ENCODE data around the gene C1orf94.
"Not testable (repeated sequence)": the region's sequence is repeated elsewhere in the genome, so short reads cannot be mapped to it uniquely, and the experiment has no call there.

The C1orf94 gene

DNA sequence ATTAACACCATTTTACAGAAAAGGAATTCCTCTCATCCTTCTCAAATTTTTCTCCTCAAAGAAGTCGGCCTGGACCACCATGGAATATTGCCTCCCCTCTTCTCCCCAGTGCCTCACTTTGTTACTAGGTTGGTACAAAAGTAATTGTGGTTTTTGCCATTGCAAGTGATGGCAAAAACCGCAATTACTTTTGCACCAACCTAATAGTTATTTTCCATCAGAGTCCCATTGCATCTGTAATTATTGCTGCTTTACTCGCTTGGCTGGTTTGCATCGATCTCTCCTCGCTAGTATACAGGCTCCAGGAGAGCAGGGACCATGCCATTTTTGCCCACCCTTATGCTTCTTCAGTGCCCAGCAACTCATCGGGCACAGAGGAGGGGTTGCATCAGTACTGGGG lies 963 bp upstream of the C1orf94 start:
- Histone ChIP-seq H3K9me3 (ENCODE audit: low read length) (no peaks in the 10 kb centered on the region), H3K27me3 (ENCODE audit: insufficient read depth, low read length) (peaks cover 32% of the 10 kb centered on the region), H3K36me3 (ENCODE audit: insufficient read depth, low read length) (no peaks in the 10 kb centered on the region), H2AFZ (ENCODE audit: low read depth, low read length) (no peak overlapping the region), H3K4me1 (ENCODE audit: insufficient read depth, low read length) (no peaks in the 10 kb centered on the region), H3K4me3 (ENCODE audit: low read length) (no peak overlapping the region)

GRCh38 chr1:34178072-34178471 lies 1.4 kb downstream of the C1orf94 start:
- Histone ChIP-seq H3K27me3 (ENCODE audit: insufficient read depth, low read length) (peaks cover 28% of the 10 kb centered on the region), H3K4me3 (ENCODE audit: low read length) (no peak overlapping the region), H2AFZ (ENCODE audit: low read depth, low read length) (no peak overlapping the region)

DNA sequence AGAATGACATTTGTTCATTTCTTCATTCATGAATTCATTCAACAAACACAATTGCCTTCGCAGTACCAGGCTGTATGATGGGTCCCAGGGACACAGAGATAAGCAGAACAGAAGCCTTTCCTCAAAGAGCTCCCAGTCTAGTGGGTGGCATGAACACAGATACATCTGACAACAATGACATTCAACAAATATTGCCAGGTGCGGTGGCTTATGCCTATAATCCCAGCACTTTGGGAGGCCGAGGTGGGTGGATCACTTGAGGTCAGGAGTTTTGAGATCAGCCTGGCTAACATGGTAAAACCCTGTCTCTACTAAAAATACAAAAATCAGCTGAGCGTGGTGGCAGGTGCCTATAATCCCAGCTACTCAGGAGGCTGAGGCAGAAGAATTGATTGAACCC lies 6.7 kb downstream of the C1orf94 start:
- not testable (repeated sequence) for H3K4me3 ChIP-seq (ENCODE audit: low read length); H2AFZ ChIP-seq (ENCODE audit: low read depth, low read length); H3K36me3 ChIP-seq (ENCODE audit: insufficient read depth, low read length); H3K4me1 ChIP-seq (ENCODE audit: insufficient read depth, low read length); H3K27me3 ChIP-seq (ENCODE audit: insufficient read depth, low read length); H3K9me3 ChIP-seq (ENCODE audit: low read length)

More at GRCh38 chr1:34178072-34178471, 1.4 kb downstream of the C1orf94 start:
- Histone ChIP-seq H3K36me3 (ENCODE audit: insufficient read depth, low read length) (no peaks in the 10 kb centered on the region), H3K4me1 (ENCODE audit: insufficient read depth, low read length) (no peaks in the 10 kb centered on the region), H3K9me3 (ENCODE audit: low read length) (no peaks in the 10 kb centered on the region)

- no peak overlapping the region for H3K4me3 ChIP-seq (ENCODE audit: low read length)
- no peaks in the 10 kb centered on the region for H3K36me3 ChIP-seq (ENCODE audit: insufficient read depth, low read length)
- no peaks in the 10 kb centered on the region for H3K4me1 ChIP-seq (ENCODE audit: insufficient read depth, low read length)
- H3K27me3 ChIP-seq (ENCODE audit: insufficient read depth, low read length): no peaks in the 10 kb centered on the region
- no peaks in the 10 kb centered on the region for H3K9me3 ChIP-seq (ENCODE audit: low read length)
- no peak overlapping the region for H2AFZ ChIP-seq (ENCODE audit: low read depth, low read length)
These were observed 10.2 kb downstream of the C1orf94 start for GRCh38 chr1:34186741-34187494.

DNA sequence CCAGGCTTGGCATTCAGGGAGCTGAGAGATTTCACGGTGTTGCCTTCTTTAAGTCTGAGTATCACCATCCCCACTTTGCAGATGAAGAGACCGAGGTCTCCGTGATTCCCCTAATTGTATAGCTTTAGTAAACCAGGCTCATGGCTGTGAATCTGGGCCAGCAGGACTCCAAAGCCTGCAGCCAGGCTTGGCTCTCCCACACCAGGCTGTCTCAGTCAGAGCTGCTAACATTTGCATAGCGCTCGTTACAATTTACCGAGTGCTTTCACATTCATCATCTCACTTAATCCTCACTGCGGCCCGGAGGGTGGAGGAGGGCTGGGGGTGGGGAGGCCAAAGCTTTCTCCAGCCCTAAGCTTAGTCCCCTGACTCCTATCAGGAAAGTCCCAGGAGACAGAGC lies 11.7 kb downstream of the C1orf94 start:
- no peaks in the 10 kb centered on the region for H3K4me1 ChIP-seq (ENCODE audit: insufficient read depth, low read length)
- H3K27me3 ChIP-seq (ENCODE audit: insufficient read depth, low read length): peaks cover 3% of the 10 kb centered on the region
- no peak overlapping the region for H3K4me3 ChIP-seq (ENCODE audit: low read length)
- no peaks in the 10 kb centered on the region for H3K9me3 ChIP-seq (ENCODE audit: low read length)
- H3K36me3 ChIP-seq (ENCODE audit: insufficient read depth, low read length): no peaks in the 10 kb centered on the region
- no peak overlapping the region for H2AFZ ChIP-seq (ENCODE audit: low read depth, low read length)

GRCh38 chr1:34188985-34189384 lies 12.3 kb downstream of the C1orf94 start:
- H3K27me3 ChIP-seq (ENCODE audit: insufficient read depth, low read length): peaks cover 3% of the 10 kb centered on the region
- H3K4me1 ChIP-seq (ENCODE audit: insufficient read depth, low read length): no peaks in the 10 kb centered on the region
- H2AFZ ChIP-seq (ENCODE audit: low read depth, low read length): no peak overlapping the region
- no peaks in the 10 kb centered on the region for H3K36me3 ChIP-seq (ENCODE audit: insufficient read depth, low read length)
- H3K4me3 ChIP-seq (ENCODE audit: low read length): no peak overlapping the region
- no peaks in the 10 kb centered on the region for H3K9me3 ChIP-seq (ENCODE audit: low read length)

DNA sequence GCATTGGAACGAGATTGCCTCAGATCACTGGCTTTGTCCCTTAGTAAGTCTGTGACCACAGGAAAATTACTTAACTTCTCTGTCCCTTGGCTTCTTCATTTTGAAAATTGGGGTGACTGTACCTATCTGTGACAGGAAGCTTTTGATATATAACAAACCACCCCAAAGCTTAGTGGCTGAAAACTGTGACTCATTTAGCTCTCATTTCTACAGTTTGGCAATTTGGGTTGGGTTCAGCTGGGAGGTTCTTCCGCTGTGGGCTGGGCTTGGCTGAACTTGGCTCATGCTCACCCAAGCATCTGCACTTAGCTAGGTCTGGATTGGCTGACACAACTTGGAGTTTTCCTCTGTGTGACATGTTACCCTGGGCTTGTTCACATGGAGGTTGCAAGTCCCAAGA lies 14.0 kb downstream of the C1orf94 start:
- Histone ChIP-seq H3K27me3 (ENCODE audit: insufficient read depth, low read length) (peaks cover 3% of the 10 kb centered on the region), H3K4me3 (ENCODE audit: low read length) (no peak overlapping the region), H2AFZ (ENCODE audit: low read depth, low read length) (no peak overlapping the region), H3K4me1 (ENCODE audit: insufficient read depth, low read length) (no peaks in the 10 kb centered on the region), H3K9me3 (ENCODE audit: low read length) (no peaks in the 10 kb centered on the region), H3K36me3 (ENCODE audit: insufficient read depth, low read length) (no peaks in the 10 kb centered on the region)

DNA sequence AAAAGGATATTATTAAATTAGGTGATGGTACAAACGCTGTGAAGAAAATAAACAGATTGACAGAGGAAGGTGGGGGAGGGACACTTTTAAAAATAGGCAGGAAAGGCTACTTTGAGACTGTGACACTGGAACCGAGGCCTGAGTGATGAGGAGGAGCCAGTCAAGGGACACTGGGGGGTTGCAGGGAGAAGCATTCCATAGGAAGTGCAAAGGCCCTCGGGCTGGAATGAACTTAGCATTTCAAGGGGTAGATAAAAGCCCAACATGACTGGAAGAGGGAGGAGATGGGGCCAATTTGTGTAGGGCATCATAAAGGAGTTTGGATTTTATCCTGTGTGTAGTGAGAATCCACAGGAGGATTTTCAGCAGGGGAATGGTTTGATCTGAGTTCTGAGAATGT lies 15.9 kb downstream of the C1orf94 start:
- no peak overlapping the region for H3K4me3 ChIP-seq (ENCODE audit: low read length)
- H3K9me3 ChIP-seq (ENCODE audit: low read length): no peaks in the 10 kb centered on the region

DNA sequence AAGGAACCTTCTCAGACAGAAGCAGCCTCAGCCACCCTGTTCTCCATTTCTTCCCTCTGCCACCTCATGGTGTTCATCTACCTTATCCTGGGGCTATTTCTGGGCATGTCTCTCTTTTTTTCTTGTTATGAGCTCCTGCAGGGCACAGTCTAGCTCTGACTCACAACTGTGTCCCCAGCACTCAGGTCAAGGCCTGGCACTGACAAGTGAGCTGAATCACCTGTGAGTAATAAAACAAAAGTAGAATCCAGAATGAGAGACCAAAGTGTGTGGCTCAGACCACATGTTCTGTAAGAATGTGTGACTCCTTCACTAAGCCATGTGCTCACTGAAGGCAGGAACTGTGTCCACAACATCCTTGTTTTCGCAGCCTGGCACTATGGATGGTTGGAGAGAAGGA lies 23.2 kb downstream of the C1orf94 start:
- H3K4me1 ChIP-seq (ENCODE audit: insufficient read depth, low read length): no peaks in the 10 kb centered on the region
- no peaks in the 10 kb centered on the region for H3K9me3 ChIP-seq (ENCODE audit: low read length)
- no peaks in the 10 kb centered on the region for H3K27me3 ChIP-seq (ENCODE audit: insufficient read depth, low read length)
- H3K36me3 ChIP-seq (ENCODE audit: insufficient read depth, low read length): no peaks in the 10 kb centered on the region
- no peak overlapping the region for H2AFZ ChIP-seq (ENCODE audit: low read depth, low read length)
- H3K4me3 ChIP-seq (ENCODE audit: low read length): no peak overlapping the region

More for the DNA sequence above, 15.9 kb downstream of the C1orf94 start:
- no peaks in the 10 kb centered on the region for H3K4me1 ChIP-seq (ENCODE audit: insufficient read depth, low read length)
- no peak overlapping the region for H2AFZ ChIP-seq (ENCODE audit: low read depth, low read length)
- H3K36me3 ChIP-seq (ENCODE audit: insufficient read depth, low read length): no peaks in the 10 kb centered on the region
- H3K27me3 ChIP-seq (ENCODE audit: insufficient read depth, low read length): peaks cover 3% of the 10 kb centered on the region

DNA sequence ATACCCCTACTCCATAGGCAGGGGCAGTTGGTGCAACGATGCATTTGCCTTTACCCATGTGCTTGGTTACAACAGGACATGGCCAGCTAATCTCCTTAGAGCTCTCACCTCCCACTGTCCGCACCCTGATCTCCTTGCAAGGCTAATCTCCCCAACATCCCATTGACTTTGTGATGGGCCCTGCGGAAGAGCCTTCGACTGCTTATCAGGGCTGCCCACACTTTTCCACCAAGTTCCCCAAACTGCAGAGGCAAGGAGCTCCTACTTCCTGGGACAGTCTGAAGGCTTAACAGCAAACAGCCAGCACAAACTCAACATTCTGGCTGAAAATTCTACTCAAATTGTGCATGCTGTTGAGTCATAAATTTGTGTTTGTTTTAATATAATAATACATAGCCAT lies 36.0 kb downstream of the C1orf94 start:
- Histone ChIP-seq H3K4me3 (ENCODE audit: low read length) (no peak overlapping the region), H3K9me3 (ENCODE audit: low read length) (no peaks in the 10 kb centered on the region), H3K27me3 (ENCODE audit: insufficient read depth, low read length) (no peaks in the 10 kb centered on the region), H2AFZ (ENCODE audit: low read depth, low read length) (no peak overlapping the region), H3K36me3 (ENCODE audit: insufficient read depth, low read length) (no peaks in the 10 kb centered on the region), H3K4me1 (ENCODE audit: insufficient read depth, low read length) (no peaks in the 10 kb centered on the region)

DNA sequence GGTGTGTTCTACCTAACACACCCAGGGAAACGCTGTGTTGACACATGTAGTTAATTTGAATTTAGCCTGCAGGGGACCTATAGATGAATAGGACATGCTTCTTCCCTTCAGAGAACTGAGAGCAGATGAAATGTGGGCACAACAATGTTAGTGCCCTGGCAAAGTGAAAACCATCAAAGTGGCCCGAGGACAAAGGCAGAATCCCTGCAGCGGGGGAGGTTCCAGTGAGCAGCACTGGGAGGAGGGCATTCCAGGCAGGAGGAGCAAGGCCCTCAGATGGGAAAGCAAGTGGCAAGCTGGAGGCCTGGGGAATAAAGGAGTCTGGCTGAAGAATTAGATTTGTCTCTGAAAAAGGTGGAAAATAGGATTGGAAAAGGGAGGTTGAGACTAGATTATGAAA lies 37.2 kb downstream of the C1orf94 start:
- H3K9me3 ChIP-seq (ENCODE audit: low read length): no peaks in the 10 kb centered on the region

GRCh38 chr1:34231441-34231840 lies 54.7 kb downstream of the C1orf94 start:
- no peaks in the 10 kb centered on the region for H3K4me1 ChIP-seq (ENCODE audit: insufficient read depth, low read length)
- no peak overlapping the region for H3K4me3 ChIP-seq (ENCODE audit: low read length)
- H3K9me3 ChIP-seq (ENCODE audit: low read length): no peaks in the 10 kb centered on the region
- H2AFZ ChIP-seq (ENCODE audit: low read depth, low read length): no peak overlapping the region
- no peaks in the 10 kb centered on the region for H3K27me3 ChIP-seq (ENCODE audit: insufficient read depth, low read length)
- no peaks in the 10 kb centered on the region for H3K36me3 ChIP-seq (ENCODE audit: insufficient read depth, low read length)

More for the DNA sequence above, 37.2 kb downstream of the C1orf94 start:
- no peaks in the 10 kb centered on the region for H3K36me3 ChIP-seq (ENCODE audit: insufficient read depth, low read length)
- no peaks in the 10 kb centered on the region for H3K4me1 ChIP-seq (ENCODE audit: insufficient read depth, low read length)
- no peaks in the 10 kb centered on the region for H3K27me3 ChIP-seq (ENCODE audit: insufficient read depth, low read length)
- no peak overlapping the region for H2AFZ ChIP-seq (ENCODE audit: low read depth, low read length)
- H3K4me3 ChIP-seq (ENCODE audit: low read length): no peak overlapping the region

DNA sequence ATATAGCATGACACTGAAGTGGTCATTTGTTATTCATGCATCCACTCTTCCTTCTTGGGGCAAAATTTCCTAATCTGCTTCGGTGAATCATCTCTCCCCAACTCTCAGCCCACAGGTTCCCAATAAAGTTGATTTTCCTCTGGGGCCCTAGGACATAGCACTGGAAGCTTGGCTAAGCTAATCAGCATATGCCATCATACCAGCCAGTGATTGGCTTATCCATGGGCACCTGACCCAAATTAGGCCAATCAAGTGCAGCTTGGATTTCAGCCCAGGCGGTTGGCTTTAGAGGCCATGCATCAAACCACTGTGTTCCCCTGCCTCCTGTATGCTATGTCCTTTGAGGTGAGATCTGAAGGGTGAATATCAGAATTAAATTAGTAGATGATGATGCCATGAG lies 58.9 kb downstream of the C1orf94 start:
- Histone ChIP-seq H3K27me3 (ENCODE audit: insufficient read depth, low read length) (no peaks in the 10 kb centered on the region), H3K4me1 (ENCODE audit: insufficient read depth, low read length) (no peaks in the 10 kb centered on the region), H3K4me3 (ENCODE audit: low read length) (no peak overlapping the region)

GRCh38 chr1:34236089-34236488 lies 59.4 kb downstream of the C1orf94 start:
- H3K9me3 ChIP-seq (ENCODE audit: low read length): no peaks in the 10 kb centered on the region
- no peaks in the 10 kb centered on the region for H3K27me3 ChIP-seq (ENCODE audit: insufficient read depth, low read length)
- no peaks in the 10 kb centered on the region for H3K36me3 ChIP-seq (ENCODE audit: insufficient read depth, low read length)
- no peak overlapping the region for H2AFZ ChIP-seq (ENCODE audit: low read depth, low read length)
- no peaks in the 10 kb centered on the region for H3K4me1 ChIP-seq (ENCODE audit: insufficient read depth, low read length)
- no peak overlapping the region for H3K4me3 ChIP-seq (ENCODE audit: low read length)

More for the DNA sequence above, 58.9 kb downstream of the C1orf94 start:
- Histone ChIP-seq H3K36me3 (ENCODE audit: insufficient read depth, low read length) (no peaks in the 10 kb centered on the region), H2AFZ (ENCODE audit: low read depth, low read length) (no peak overlapping the region), H3K9me3 (ENCODE audit: low read length) (no peaks in the 10 kb centered on the region)

Data from neuron (in vitro differentiated cells).